ENCODE data around the gene DLX2. TPM values are rescaled to one million over a fixed set of nuclear protein-coding genes. Genes with fewer than 3 reads are reported as not detected.

The DLX2 gene
- total and polyA plus RNA-seq, 12 donors: 0.06 to 0.49 (median 0.15) TPM; not detected in 5

DNA sequence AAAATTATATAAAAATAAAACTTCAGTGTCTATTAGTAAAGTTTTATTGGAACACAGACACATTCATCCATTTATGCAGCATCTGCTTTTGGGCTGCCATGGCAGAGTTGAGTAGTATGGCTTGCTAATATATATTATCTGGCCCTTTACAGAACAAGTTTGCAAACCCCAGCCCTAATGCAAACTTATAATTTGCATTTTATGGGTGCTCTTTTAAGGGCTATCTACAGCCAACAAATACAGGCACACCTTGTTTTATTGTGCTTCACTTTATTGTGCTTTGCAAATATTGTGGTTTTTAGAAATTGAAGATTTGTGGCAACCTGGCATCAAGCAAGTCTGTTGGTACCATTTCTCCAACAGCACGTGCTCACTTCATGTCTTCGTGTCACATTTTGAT lies 35.2 kb upstream of the DLX2 start:
- DNase-seq: no peak
- Histone ChIP-seq H3K4me1 (replicated peaks in 1 of 2) (no peaks in the 10 kb centered on the region), H3K36me3 (replicated peaks in 1 of 2) (no peaks in the 10 kb centered on the region), H3K9me3 (replicated peaks in 1 of 3) (no peaks in the 10 kb centered on the region), H3K4me3 (no peak overlapping the region), H3K27me3 (no peaks in the 10 kb centered on the region), H3K27ac (no peak overlapping the region)
- TF ChIP-seq POLR2A (IDR thresholded peaks at IDR 0.05): no peak
- TF ChIP-seq, protein P1, sequence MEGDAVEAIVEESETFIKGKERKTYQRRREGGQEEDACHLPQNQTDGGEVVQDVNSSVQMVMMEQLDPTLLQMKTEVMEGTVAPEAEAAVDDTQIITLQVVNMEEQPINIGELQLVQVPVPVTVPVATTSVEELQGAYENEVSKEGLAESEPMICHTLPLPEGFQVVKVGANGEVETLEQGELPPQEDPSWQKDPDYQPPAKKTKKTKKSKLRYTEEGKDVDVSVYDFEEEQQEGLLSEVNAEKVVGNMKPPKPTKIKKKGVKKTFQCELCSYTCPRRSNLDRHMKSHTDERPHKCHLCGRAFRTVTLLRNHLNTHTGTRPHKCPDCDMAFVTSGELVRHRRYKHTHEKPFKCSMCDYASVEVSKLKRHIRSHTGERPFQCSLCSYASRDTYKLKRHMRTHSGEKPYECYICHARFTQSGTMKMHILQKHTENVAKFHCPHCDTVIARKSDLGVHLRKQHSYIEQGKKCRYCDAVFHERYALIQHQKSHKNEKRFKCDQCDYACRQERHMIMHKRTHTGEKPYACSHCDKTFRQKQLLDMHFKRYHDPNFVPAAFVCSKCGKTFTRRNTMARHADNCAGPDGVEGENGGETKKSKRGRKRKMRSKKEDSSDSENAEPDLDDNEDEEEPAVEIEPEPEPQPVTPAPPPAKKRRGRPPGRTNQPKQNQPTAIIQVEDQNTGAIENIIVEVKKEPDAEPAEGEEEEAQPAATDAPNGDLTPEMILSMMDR (IDR thresholded peaks at IDR 0.05): no peak
- WGBS, 4 donors: 79 to 88% (median 82%) methylated on average over 2 of the region's 2 CpGs
- intact Hi-C loops (cut with DNase I): no loop called here

DNA sequence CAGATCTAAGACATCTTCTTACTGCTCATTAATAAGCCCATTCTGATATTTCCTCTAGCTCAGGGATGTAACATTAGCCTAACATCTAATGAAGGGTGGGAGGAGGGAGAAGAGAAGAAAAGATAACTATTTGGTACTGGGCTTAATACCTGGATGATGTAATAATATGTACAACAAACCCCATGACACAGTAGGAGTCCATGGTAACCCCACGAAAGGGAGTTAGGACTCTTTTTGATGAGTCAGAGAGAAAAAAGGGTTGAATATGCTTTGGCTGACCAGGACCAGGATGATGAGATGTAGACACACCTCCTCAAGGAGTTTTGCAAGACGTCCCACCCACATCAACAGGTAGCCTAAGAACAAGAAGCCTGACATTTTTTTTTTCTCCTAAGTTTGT lies 34.4 kb upstream of the DLX2 start:
- H3K9me3 ChIP-seq (replicated peaks in 1 of 3): no peaks in the 10 kb centered on the region
- no peaks in the 10 kb centered on the region for H3K36me3 ChIP-seq (replicated peaks in 1 of 2)
- H3K27ac ChIP-seq: no peak overlapping the region
- 55 to 83% (median 70%) methylated on average over 2 of the region's 2 CpGs for WGBS, 4 donors
- DNase-seq: no peak
- TF ChIP-seq, protein P1 (IDR thresholded peaks at IDR 0.05): no peak
- no peak for TF ChIP-seq POLR2A (IDR thresholded peaks at IDR 0.05)
- no peaks in the 10 kb centered on the region for H3K4me1 ChIP-seq (replicated peaks in 1 of 2)
- intact Hi-C loops (cut with DNase I): no loop called here
- H3K4me3 ChIP-seq: no peak overlapping the region
- H3K27me3 ChIP-seq: no peaks in the 10 kb centered on the region

DNA sequence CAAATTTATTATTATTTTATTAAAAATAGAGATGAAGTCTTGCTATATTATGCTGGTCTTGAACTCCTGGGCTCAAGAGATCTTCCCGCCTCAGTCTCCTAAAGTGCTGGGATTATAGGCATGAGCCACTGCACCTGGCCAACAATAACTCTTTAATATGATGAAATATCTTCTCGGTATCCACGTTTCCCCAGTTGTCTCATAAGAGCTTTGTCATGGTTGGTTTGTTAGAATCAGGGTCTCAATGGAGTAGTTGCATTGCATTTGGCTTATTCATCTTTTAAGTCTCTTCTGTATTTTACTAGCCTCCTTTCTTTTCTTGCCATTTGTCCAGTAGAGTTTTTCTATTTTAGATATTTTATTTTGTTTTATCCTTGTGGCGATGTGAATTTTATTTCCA lies 32.7 kb upstream of the DLX2 start:
- no peak for TF ChIP-seq POLR2A (IDR thresholded peaks at IDR 0.05)
- TF ChIP-seq, protein P1 (IDR thresholded peaks at IDR 0.05): no peak
- no peak overlapping the region for H3K27ac ChIP-seq
- H3K9me3 ChIP-seq (replicated peaks in 1 of 3): no peaks in the 10 kb centered on the region
- DNase-seq: no peak
- intact Hi-C loops (cut with DNase I): no loop called here
- H3K4me1 ChIP-seq (replicated peaks in 1 of 2): no peaks in the 10 kb centered on the region
- no peak overlapping the region for H3K4me3 ChIP-seq
- WGBS, 4 donors: 82 to 87% (median 84%) methylated on average over 4 of the region's 4 CpGs
- H3K27me3 ChIP-seq: no peaks in the 10 kb centered on the region
- H3K36me3 ChIP-seq (replicated peaks in 1 of 2): no peaks in the 10 kb centered on the region

DNA sequence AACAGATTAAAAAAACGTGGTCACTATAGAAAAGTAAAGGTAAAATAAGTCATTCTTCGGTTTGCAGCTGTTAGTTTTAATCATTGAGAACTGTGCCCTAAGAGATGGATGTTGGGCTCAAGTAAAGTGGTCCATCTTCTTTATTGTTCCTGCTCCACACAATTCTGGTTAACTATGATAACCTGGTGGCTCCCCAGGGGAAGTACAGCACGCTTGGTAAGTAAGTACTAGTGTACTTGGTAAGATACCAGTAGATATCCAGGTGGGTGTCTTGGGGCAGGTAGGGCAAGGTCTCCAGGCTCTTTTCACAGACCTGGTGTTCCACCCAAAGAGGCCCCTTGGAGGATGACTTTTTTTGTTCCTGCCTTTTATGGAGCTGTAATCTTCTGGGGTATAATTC lies 31.6 kb upstream of the DLX2 start:
- no peaks in the 10 kb centered on the region for H3K4me1 ChIP-seq (replicated peaks in 1 of 2)
- intact Hi-C loops (cut with DNase I): no loop called here
- TF ChIP-seq, protein P1 (IDR thresholded peaks at IDR 0.05): no peak
- no peak for TF ChIP-seq POLR2A (IDR thresholded peaks at IDR 0.05)
- WGBS, 4 donors: 56 to 71% (median 67%) methylated on average over 3 of the region's 3 CpGs
- DNase-seq: no peak
- H3K9me3 ChIP-seq (replicated peaks in 1 of 3): no peaks in the 10 kb centered on the region
- H3K27ac ChIP-seq: no peak overlapping the region
- H3K36me3 ChIP-seq (replicated peaks in 1 of 2): no peaks in the 10 kb centered on the region
- no peak overlapping the region for H3K4me3 ChIP-seq
- H3K27me3 ChIP-seq: no peaks in the 10 kb centered on the region

Data from adrenal gland (tissue), 12 donors.